ENCODE measurements around the gene MAP3K20. TPM values are rescaled to one million over a fixed set of nuclear protein-coding genes. Genes with fewer than 3 reads are reported as not detected.

Gene MAP3K20
- total RNA-seq, 1 donor from 2014 or later: 18.0 TPM

DNA sequence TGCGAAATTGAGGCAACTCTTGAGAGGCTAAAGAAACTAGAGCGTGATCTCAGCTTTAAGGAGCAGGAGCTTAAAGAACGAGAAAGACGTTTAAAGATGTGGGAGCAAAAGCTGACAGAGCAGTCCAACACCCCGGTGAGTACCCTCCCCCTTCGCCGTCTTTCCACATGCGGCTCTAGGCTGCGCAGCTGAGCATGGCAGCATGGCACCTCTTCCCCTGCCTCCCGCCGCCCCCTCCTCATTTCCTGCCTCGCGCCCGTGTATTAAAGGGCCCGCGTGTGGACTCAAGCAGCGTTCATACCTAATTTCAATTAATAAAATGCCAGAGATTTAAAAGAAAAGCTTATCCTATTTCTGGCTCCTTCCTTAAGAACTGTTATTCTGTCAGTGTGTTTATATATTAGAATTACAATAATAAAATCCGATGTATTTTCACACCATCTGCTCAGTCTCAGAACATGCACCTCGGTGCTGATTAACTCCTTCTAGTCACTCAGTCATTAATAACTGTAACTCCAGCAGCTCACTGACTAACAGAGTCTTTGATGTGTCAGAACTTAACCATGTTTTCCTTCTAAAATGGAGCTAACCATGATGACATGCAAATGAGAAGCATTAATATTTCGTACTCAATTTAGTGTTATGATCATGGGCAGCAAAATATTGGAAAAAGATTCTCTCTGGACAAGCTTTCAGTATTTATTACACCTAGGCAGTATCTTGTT is 141.6 kb downstream of the MAP3K20 start:
- Histone ChIP-seq H3K4me3 (no peak overlapping the region), H3K36me3 (no peaks in the 10 kb centered on the region), H3K27me3 (no peaks in the 10 kb centered on the region), H3K4me2 (no peak overlapping the region), H3K9ac (no peak overlapping the region), H3K9me3 (ENCODE audit: low read depth) (no peaks in the 10 kb centered on the region), H4K20me1 (ENCODE audit: low read depth) (no peaks in the 10 kb centered on the region), H3K4me1 (peaks cover 33% of the 10 kb centered on the region), H3K27ac (no peak overlapping the region), H3K79me2 (ENCODE audit: low read depth) (no peaks in the 10 kb centered on the region), H2AFZ (replicated peaks) (no peak overlapping the region), H3F3A (ENCODE audit: low read depth) (peaks cover 13% of the 10 kb centered on the region)
- Mint-ChIP-seq H3K27ac (peak overlapping the region; percentile 36), H3K4me3 (no peak overlapping the region), H3K4me1 (peaks cover 38% of the 10 kb centered on the region), H3K9me3 (no peaks in the 10 kb centered on the region), H3K27me3 (ENCODE audit: insufficient read depth, low read depth) (peaks cover 6% of the 10 kb centered on the region), H3K36me3 (peaks cover 4% of the 10 kb centered on the region)
- TF ChIP-seq, protein P1, sequence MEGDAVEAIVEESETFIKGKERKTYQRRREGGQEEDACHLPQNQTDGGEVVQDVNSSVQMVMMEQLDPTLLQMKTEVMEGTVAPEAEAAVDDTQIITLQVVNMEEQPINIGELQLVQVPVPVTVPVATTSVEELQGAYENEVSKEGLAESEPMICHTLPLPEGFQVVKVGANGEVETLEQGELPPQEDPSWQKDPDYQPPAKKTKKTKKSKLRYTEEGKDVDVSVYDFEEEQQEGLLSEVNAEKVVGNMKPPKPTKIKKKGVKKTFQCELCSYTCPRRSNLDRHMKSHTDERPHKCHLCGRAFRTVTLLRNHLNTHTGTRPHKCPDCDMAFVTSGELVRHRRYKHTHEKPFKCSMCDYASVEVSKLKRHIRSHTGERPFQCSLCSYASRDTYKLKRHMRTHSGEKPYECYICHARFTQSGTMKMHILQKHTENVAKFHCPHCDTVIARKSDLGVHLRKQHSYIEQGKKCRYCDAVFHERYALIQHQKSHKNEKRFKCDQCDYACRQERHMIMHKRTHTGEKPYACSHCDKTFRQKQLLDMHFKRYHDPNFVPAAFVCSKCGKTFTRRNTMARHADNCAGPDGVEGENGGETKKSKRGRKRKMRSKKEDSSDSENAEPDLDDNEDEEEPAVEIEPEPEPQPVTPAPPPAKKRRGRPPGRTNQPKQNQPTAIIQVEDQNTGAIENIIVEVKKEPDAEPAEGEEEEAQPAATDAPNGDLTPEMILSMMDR (IDR thresholded peaks at IDR 0.05): no peak
- DNase-seq (ENCODE audit: low spot score): no peak

GRCh38 chr2:173218326-173219056 is 142.8 kb downstream of the MAP3K20 start:
- H2AFZ ChIP-seq (replicated peaks): peak overlapping the region; percentile 29
- H3K4me2 ChIP-seq: peak overlapping the region; percentile 42
- no peaks in the 10 kb centered on the region for H3K79me2 ChIP-seq (ENCODE audit: low read depth)
- H3K27ac ChIP-seq: peak overlapping the region; percentile 30
- Mint-ChIP-seq H3K36me3 (peaks cover 4% of the 10 kb centered on the region), H3K4me1 (peaks cover 44% of the 10 kb centered on the region), H3K9me3 (no peaks in the 10 kb centered on the region), H3K27me3 (ENCODE audit: insufficient read depth, low read depth) (peaks cover 6% of the 10 kb centered on the region), H3K4me3 (peak overlapping the region; percentile 63), H3K27ac (peak overlapping the region; percentile 100)
- H3K4me3 ChIP-seq: no peak overlapping the region
- peak; percentile 50 for DNase-seq (ENCODE audit: low spot score)
- H4K20me1 ChIP-seq (ENCODE audit: low read depth): no peaks in the 10 kb centered on the region
- no peaks in the 10 kb centered on the region for H3K27me3 ChIP-seq
- no peaks in the 10 kb centered on the region for H3K36me3 ChIP-seq
- H3K9me3 ChIP-seq (ENCODE audit: low read depth): no peaks in the 10 kb centered on the region
- H3K4me1 ChIP-seq: peaks cover 35% of the 10 kb centered on the region
- TF ChIP-seq EZH2phosphoT487 (IDR thresholded peaks at IDR 0.05): no peak
- no peak for TF ChIP-seq EZH2 (IDR thresholded peaks at IDR 0.05)
- TF ChIP-seq, protein P1 (IDR thresholded peaks at IDR 0.05): no peak
- H3K9ac ChIP-seq: no peak overlapping the region
- H3F3A ChIP-seq (ENCODE audit: low read depth): peaks cover 13% of the 10 kb centered on the region

GRCh38 chr2:173221132-173221695 is 145.6 kb downstream of the MAP3K20 start:
- no peak overlapping the region for H3K27ac ChIP-seq
- H3K27me3 ChIP-seq: no peaks in the 10 kb centered on the region
- DNase-seq (ENCODE audit: low spot score): no peak
- peaks cover 54% of the 10 kb centered on the region for H3K4me1 Mint-ChIP-seq
- H3K27me3 Mint-ChIP-seq (ENCODE audit: insufficient read depth, low read depth): peaks cover 3% of the 10 kb centered on the region
- no peak overlapping the region for H2AFZ ChIP-seq (replicated peaks)
- no peaks in the 10 kb centered on the region for H3K36me3 ChIP-seq
- TF ChIP-seq EZH2phosphoT487 (IDR thresholded peaks at IDR 0.05) (no peak), EZH2 (IDR thresholded peaks at IDR 0.05) (no peak)
- TF ChIP-seq, protein P1 (IDR thresholded peaks at IDR 0.05): no peak
- H3K79me2 ChIP-seq (ENCODE audit: low read depth): no peaks in the 10 kb centered on the region
- H3K4me3 Mint-ChIP-seq: no peak overlapping the region
- H4K20me1 ChIP-seq (ENCODE audit: low read depth): no peaks in the 10 kb centered on the region
- H3K9me3 ChIP-seq (ENCODE audit: low read depth): no peaks in the 10 kb centered on the region
- no peaks in the 10 kb centered on the region for H3K9me3 Mint-ChIP-seq
- H3K4me2 ChIP-seq: no peak overlapping the region
- H3K36me3 Mint-ChIP-seq: peaks cover 4% of the 10 kb centered on the region
- H3K9ac ChIP-seq: no peak overlapping the region
- peaks cover 13% of the 10 kb centered on the region for H3F3A ChIP-seq (ENCODE audit: low read depth)
- H3K4me3 ChIP-seq: no peak overlapping the region
- H3K27ac Mint-ChIP-seq: peak overlapping the region; percentile 2
- peaks cover 35% of the 10 kb centered on the region for H3K4me1 ChIP-seq

All from neural progenitor cell (in vitro differentiated cells).